ENCODE data around the gene CYTIP. TPM values are rescaled to one million over a fixed set of nuclear protein-coding genes. Genes with fewer than 3 reads are reported as not detected.

The CYTIP gene
- total and polyA plus RNA-seq, 12 donors = 0.72 to 6.7 (median 3.2) TPM

- TF ChIP-seq CTCF (IDR thresholded peaks at IDR 0.05) (no peak), POLR2A (IDR thresholded peaks at IDR 0.05) (no peak)
- no peak overlapping the region for H3K27ac ChIP-seq
- H3K36me3 ChIP-seq (replicated peaks in 1 of 2) = no peaks in the 10 kb centered on the region
- H3K4me3 ChIP-seq = no peak overlapping the region
- WGBS, 4 donors = 81 to 83% (median 81%) methylated on average over 12 of the region's 12 CpGs
- no peaks in the 10 kb centered on the region for H3K27me3 ChIP-seq
- no peaks in the 10 kb centered on the region for H3K4me1 ChIP-seq (replicated peaks in 1 of 2)
- intact Hi-C loops (cut with DNase I) = no loop called here
- no peaks in the 10 kb centered on the region for H3K9me3 ChIP-seq (replicated peaks in 1 of 3)
- DNase-seq = no peak
Observed at GRCh38 chr2:157475722-157476390, 32.0 kb upstream of the CYTIP start.

GRCh38 chr2:157473581-157473980 is 29.7 kb upstream of the CYTIP start:
- TF ChIP-seq POLR2A (IDR thresholded peaks at IDR 0.05) = no peak
- H3K9me3 ChIP-seq (replicated peaks in 1 of 3) = no peaks in the 10 kb centered on the region
- intact Hi-C loops (cut with DNase I) = no loop called here
- no peak for DNase-seq
- H3K27me3 ChIP-seq = no peaks in the 10 kb centered on the region
- H3K27ac ChIP-seq = no peak overlapping the region
- H3K4me1 ChIP-seq (replicated peaks in 1 of 2) = no peaks in the 10 kb centered on the region
- H3K4me3 ChIP-seq = no peak overlapping the region
- no peaks in the 10 kb centered on the region for H3K36me3 ChIP-seq (replicated peaks in 1 of 2)

GRCh38 chr2:157471078-157471477 is 27.2 kb upstream of the CYTIP start:
- DNase-seq = no peak
- 83 to 93% (median 87%) methylated on average over 3 of the region's 3 CpGs for WGBS, 4 donors
- Histone ChIP-seq H3K4me3 (no peak overlapping the region), H3K27ac (no peak overlapping the region), H3K36me3 (replicated peaks in 1 of 2) (no peaks in the 10 kb centered on the region), H3K9me3 (replicated peaks in 1 of 3) (no peaks in the 10 kb centered on the region), H3K27me3 (no peaks in the 10 kb centered on the region), H3K4me1 (replicated peaks in 1 of 2) (no peaks in the 10 kb centered on the region)
- intact Hi-C loops (cut with DNase I) = no loop called here
- TF ChIP-seq CTCF (IDR thresholded peaks at IDR 0.05) = no peak

GRCh38 chr2:157470321-157470720 is 26.4 kb upstream of the CYTIP start:
- no peak for TF ChIP-seq POLR2A (IDR thresholded peaks at IDR 0.05)
- no peak for TF ChIP-seq CTCF (IDR thresholded peaks at IDR 0.05)
- no peaks in the 10 kb centered on the region for H3K4me1 ChIP-seq (replicated peaks in 1 of 2)
- intact Hi-C loops (cut with DNase I) = no loop called here
- H3K27ac ChIP-seq = no peak overlapping the region
- no peak for DNase-seq
- H3K4me3 ChIP-seq = no peak overlapping the region
- H3K9me3 ChIP-seq (replicated peaks in 1 of 3) = no peaks in the 10 kb centered on the region
- H3K27me3 ChIP-seq = no peaks in the 10 kb centered on the region
- H3K36me3 ChIP-seq (replicated peaks in 1 of 2) = no peaks in the 10 kb centered on the region

- H3K36me3 ChIP-seq (replicated peaks in 1 of 2) = no peaks in the 10 kb centered on the region
- 39 to 71% (median 55%) methylated on average over 1 of the region's 1 CpG for WGBS, 4 donors
- no peaks in the 10 kb centered on the region for H3K9me3 ChIP-seq (replicated peaks in 1 of 3)
- no peaks in the 10 kb centered on the region for H3K27me3 ChIP-seq
- no peak for DNase-seq
- no peak for TF ChIP-seq POLR2A (IDR thresholded peaks at IDR 0.05)
- no peak for TF ChIP-seq CTCF (IDR thresholded peaks at IDR 0.05)
- intact Hi-C loops (cut with DNase I) = no loop called here
- H3K27ac ChIP-seq = no peak overlapping the region
- no peak overlapping the region for H3K4me3 ChIP-seq
- no peaks in the 10 kb centered on the region for H3K4me1 ChIP-seq (replicated peaks in 1 of 2)
Observed at GRCh38 chr2:157469726-157470125, 25.8 kb upstream of the CYTIP start.

Measured in adrenal gland (tissue), 12 donors.